Measurements from ENCODE around the gene ACSM4.
"Not testable (repeated sequence)": the region's sequence is repeated elsewhere in the genome, so short reads cannot be mapped to it uniquely, and the experiment has no call there.

The ACSM4 gene

GRCh38 chr12:7297865-7298264, 6.0 kb upstream of the ACSM4 start:
- no peak for TF ChIP-seq JUND (IDR thresholded peaks at IDR 0.05; ENCODE audit: low read depth)
- no peak for DNase-seq (ENCODE audit: low read depth in 1 of 2, low spot score in 1 of 2)
- in situ Hi-C loops (cut with HindIII; ENCODE audit: low pct_unique_long_range_greater_than_20kb, low sequenced_read_pairs) = no loop called here

DNA sequence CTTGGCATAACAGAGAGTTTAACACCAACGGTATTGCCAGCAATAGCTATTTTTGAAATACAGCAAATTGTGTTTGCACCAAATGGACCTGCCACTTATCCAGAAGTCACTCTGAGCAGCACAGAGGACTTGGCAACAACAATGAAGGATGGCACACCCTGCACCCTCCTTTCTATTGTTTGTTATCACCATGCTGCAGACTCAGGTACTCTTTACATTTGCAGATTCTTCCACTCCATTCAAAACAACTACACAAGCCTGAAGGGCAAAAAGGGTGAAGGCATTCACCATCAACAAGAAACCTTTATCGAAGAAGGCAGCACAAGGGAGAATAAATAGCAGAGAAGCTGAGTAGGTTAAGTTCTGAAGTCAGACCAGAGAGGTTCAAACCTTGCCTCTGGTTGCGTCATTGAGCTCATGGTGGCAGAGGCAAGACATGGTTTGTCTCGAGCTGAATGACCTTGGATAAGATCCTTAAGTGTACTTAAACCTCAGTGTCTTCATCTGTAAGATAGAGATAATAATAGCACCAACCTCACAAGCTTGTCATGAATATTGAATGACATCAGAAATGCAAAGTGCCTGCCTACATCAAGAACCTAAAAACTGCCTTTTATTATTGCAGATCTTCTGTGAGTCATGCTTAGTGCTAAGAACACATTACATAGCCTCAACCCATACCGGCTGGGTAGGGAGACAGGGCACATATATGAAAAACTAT, 1.4 kb upstream of the ACSM4 start:
- no peak for DNase-seq (ENCODE audit: low read depth in 1 of 2, low spot score in 1 of 2)
- TF ChIP-seq JUND (IDR thresholded peaks at IDR 0.05; ENCODE audit: low read depth) = no peak
- in situ Hi-C loops (cut with HindIII; ENCODE audit: low pct_unique_long_range_greater_than_20kb, low sequenced_read_pairs) = no loop called here

- no peak for TF ChIP-seq JUND (IDR thresholded peaks at IDR 0.05; ENCODE audit: low read depth)
- DNase-seq (ENCODE audit: low read depth in 1 of 2, low spot score in 1 of 2) = no peak
- in situ Hi-C loops (cut with HindIII; ENCODE audit: low pct_unique_long_range_greater_than_20kb, low sequenced_read_pairs) = no loop called here
Observed at GRCh38 chr12:7303230-7303629, 642 bp upstream of the ACSM4 start.

DNA sequence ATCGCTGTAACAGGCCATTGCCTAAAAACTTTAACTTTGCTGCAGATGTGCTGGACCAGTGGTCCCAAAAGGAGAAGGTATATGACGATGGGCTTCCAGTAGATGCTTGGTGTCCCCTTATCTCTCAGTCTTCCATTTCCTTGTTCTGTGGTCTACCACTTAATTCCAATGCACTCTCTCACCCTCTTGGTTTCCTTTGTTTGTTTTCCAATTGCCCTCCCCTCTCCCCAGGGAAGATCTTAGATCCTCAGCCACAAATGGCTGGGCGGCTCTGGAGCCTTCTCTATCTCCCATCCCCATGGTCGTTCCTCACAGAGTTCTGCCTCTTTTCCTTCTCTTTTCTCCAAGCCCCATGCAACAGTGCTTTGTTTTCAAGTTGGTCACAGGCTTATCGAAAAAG, 584 bp downstream of the ACSM4 start:
- no peak for TF ChIP-seq JUND (IDR thresholded peaks at IDR 0.05; ENCODE audit: low read depth)
- in situ Hi-C loops (cut with HindIII; ENCODE audit: low pct_unique_long_range_greater_than_20kb, low sequenced_read_pairs) = no loop called here
- DNase-seq (ENCODE audit: low read depth in 1 of 2, low spot score in 1 of 2) = no peak

DNA sequence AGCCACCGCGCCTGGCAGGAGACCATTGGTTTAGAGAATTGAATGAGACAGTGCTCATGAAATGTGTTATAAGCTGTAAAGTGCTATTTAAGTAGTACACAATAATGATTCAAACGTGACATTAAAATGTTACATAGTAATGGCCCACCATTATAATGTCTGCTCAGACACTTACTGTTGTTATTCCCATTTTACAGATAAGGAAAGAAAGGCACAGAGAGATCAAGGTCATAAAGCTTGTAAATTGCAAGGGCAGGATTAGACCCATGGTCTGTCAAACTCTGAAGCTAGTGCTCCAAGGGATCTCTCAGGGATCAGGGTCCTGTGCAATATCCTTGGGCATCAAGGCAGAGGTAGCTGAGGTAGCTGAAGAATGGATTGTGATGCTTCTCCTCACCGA, 6.2 kb downstream of the ACSM4 start:
- DNase-seq (ENCODE audit: low read depth in 1 of 2, low spot score in 1 of 2) = no peak
- TF ChIP-seq JUND (IDR thresholded peaks at IDR 0.05; ENCODE audit: low read depth) = no peak
- in situ Hi-C loops (cut with HindIII; ENCODE audit: low pct_unique_long_range_greater_than_20kb, low sequenced_read_pairs) = no loop called here

DNA sequence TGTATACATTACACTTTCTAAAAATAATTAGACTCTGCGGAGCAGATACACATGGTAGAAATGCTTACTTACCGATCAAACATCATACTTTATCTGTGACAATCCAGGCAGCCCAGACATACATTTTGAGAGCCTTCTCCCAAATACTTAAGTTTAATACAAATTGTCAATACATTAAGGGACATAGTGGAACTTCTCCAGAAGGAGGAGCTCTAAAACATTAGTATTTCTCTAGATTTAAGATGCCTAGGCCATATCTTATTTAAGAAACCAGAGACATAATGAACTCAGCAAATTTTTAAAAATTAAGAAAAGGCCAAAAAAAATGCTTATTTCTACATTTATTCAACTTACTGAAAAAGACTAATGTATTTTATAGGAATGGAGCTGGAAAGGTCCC, 16.1 kb downstream of the ACSM4 start:
- DNase-seq (ENCODE audit: low read depth in 1 of 2, low spot score in 1 of 2) = no peak
- TF ChIP-seq JUND (IDR thresholded peaks at IDR 0.05; ENCODE audit: low read depth) = no peak
- in situ Hi-C loops (cut with HindIII; ENCODE audit: low pct_unique_long_range_greater_than_20kb, low sequenced_read_pairs) = no loop called here

DNA sequence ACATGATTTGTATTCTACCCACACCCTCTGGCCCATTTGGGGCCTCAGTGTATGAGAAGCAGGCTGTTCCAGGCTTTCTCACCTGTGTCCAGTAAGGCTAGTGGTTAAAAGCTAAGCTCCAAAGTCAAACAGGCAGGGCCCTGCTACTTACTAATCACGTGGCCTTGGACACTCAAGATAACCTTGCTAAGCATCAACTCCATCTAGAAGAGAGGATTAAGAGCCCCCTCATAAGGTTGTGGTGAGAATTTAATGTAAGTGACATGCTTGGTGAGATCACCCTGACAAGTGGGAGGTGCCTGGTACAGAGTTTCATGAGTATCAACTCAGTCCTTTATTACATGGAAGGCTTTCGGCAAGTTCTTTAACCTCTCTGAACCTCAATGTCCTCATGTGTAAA, 17.8 kb downstream of the ACSM4 start:
- DNase-seq (ENCODE audit: low read depth in 1 of 2, low spot score in 1 of 2) = no peak
- in situ Hi-C loops (cut with HindIII; ENCODE audit: low pct_unique_long_range_greater_than_20kb, low sequenced_read_pairs) = no loop called here
- no peak for TF ChIP-seq JUND (IDR thresholded peaks at IDR 0.05; ENCODE audit: low read depth)

DNA sequence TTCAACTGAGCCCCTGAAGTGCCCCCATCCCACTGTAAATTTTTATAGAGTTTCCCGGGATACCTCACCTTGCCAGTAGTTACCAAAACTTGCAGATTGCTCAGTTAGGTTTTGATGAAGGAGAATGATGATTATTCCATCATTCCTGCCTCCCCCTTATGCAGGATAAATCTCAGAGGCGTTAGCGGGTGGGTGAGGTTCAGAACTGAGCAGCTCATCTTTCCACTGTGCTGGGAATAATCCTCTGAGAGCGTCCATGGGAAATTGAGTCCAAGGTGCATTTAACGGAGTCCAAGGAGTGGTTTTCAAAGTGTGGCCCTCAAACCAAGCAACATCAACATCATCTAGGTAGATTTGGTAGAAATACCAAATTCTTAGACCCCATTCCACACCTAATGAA, 18.7 kb downstream of the ACSM4 start:
- in situ Hi-C loops (cut with HindIII; ENCODE audit: low pct_unique_long_range_greater_than_20kb, low sequenced_read_pairs) = no loop called here
- no peak for DNase-seq (ENCODE audit: low read depth in 1 of 2, low spot score in 1 of 2)
- TF ChIP-seq JUND (IDR thresholded peaks at IDR 0.05; ENCODE audit: low read depth) = no peak

GRCh38 chr12:7324176-7324575, 20.3 kb downstream of the ACSM4 start:
- no peak for TF ChIP-seq JUND (IDR thresholded peaks at IDR 0.05; ENCODE audit: low read depth)
- in situ Hi-C loops (cut with HindIII; ENCODE audit: low pct_unique_long_range_greater_than_20kb, low sequenced_read_pairs) = no loop called here
- no peak for DNase-seq (ENCODE audit: low read depth in 1 of 2, low spot score in 1 of 2)

DNA sequence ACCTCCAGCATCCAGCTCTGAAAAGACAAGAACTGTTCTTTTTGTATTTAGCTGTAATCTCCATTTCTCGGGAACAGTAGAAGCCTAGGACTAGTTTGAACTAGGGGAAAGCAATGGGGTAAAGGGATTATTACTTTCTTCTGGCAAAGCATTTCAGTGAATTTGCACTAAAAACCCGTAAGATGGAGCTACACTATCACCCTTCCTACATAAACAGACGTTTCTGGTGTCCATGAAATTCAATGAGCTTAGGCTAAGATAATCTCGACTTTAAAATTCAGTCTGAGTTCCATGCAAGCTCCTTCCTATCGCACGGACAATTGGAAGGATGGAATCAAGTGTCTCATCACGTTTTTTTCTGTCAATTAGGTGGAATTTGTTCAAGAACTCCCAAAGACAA, 24.0 kb downstream of the ACSM4 start:
- in situ Hi-C loops (cut with HindIII; ENCODE audit: low pct_unique_long_range_greater_than_20kb, low sequenced_read_pairs) = no loop called here
- no peak for DNase-seq (ENCODE audit: low read depth in 1 of 2, low spot score in 1 of 2)
- TF ChIP-seq JUND (IDR thresholded peaks at IDR 0.05; ENCODE audit: low read depth) = no peak

GRCh38 chr12:7337790-7338189, 33.9 kb downstream of the ACSM4 start:
- in situ Hi-C loops (cut with HindIII; ENCODE audit: low pct_unique_long_range_greater_than_20kb, low sequenced_read_pairs); DNase-seq (ENCODE audit: low read depth in 1 of 2, low spot score in 1 of 2): not testable (repeated sequence)

DNA sequence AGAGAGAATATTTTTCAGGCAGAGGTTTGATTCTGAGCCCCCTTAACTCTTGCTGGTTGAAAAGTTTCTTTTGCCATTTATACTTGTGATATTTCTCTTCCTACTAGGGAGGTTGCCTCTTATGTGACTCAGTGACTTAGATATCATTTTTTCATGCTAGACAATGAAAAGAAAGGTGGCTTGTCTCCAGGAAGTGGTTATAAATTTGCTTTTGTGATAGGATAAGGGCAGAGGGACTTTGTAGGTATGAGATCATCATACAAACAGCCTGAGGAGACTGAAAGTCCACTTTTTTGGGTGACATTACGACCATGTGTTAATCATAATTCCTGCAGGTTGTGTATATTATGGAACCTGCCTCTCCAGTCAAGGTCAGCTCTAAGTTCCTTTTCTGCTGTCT, 35.8 kb downstream of the ACSM4 start:
- in situ Hi-C loops (cut with HindIII; ENCODE audit: low pct_unique_long_range_greater_than_20kb, low sequenced_read_pairs) = no loop called here
- no peak for TF ChIP-seq JUND (IDR thresholded peaks at IDR 0.05; ENCODE audit: low read depth)
- no peak for DNase-seq (ENCODE audit: low read depth in 1 of 2, low spot score in 1 of 2)

DNA sequence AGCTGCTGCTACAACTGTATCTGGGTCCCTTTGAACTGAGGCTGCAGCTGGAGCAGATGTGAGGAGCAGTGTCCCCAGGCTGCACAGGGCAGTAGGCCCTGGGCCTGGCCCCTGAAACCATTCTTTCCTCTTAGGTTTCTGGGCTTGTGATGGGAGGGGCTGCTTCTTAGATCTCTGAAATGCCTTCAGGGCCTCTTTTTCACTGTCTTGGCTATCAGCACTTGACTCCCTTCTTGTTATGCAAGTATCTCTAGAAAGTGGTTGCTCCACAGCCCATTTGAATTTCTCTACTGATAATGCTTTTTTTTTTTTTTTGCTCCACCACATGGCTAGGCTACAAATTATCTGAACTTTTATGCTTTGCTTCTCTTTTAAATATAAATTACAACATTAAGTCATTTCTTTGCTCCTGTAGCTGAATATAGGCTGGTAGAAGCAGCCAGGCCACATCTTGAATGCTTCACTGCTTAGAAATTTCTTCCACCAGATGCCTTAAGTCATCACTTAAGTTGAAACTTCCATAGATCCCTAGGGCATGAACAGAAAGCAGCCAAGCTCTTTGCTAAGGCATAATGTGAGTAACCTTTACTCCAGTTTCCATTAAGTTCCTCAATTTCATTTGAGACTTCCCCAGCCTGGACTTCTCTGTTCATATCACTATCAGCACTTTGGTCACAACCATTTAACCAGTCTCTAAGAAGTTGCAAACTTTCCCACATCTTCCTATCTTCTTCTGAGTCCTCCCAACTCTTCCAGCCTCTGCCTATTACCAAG, 41.1 kb downstream of the ACSM4 start:
- DNase-seq (ENCODE audit: low read depth in 1 of 2, low spot score in 1 of 2) = no peak
- TF ChIP-seq JUND (IDR thresholded peaks at IDR 0.05; ENCODE audit: low read depth) = no peak
- in situ Hi-C loops (cut with HindIII; ENCODE audit: low pct_unique_long_range_greater_than_20kb, low sequenced_read_pairs) = no loop called here
